ENCODE measurements around the gene CSKMT.
"Not testable (repeated sequence)": the region's sequence is repeated elsewhere in the genome, so short reads cannot be mapped to it uniquely, and the experiment has no call there.

CSKMT gene

GRCh38 chr11:62689421-62690183 is 24.5 kb downstream of the CSKMT start, which contains the start of gene LRRN4CL:
TSS of gene LRRN4CL (minus strand) at chr11:62689530. CDS start at chr11:62688508, 1,022 bp downstream.
- DNase-seq: peak; percentile 98

GRCh38 chr11:62693624-62694023 is 28.5 kb downstream of the CSKMT start:
- DNase-seq: not testable (repeated sequence)

- peak; percentile 77 for DNase-seq
Measured at GRCh38 chr11:62694455-62695167, 29.5 kb downstream of the CSKMT start.

GRCh38 chr11:62702246-62702645 is 37.1 kb downstream of the CSKMT start:
- DNase-seq: no peak

GRCh38 chr11:62703921-62704320 is 38.8 kb downstream of the CSKMT start:
- not testable (repeated sequence) for DNase-seq

GRCh38 chr11:62705413-62705812 is 40.3 kb downstream of the CSKMT start:
- no peak for DNase-seq

GRCh38 chr11:62705880-62706849 is 41.1 kb downstream of the CSKMT start:
- DNase-seq: peak; percentile 94

- DNase-seq: no peak
Measured at GRCh38 chr11:62706850-62707247, 41.7 kb downstream of the CSKMT start.

- DNase-seq: no peak
Measured at GRCh38 chr11:62707277-62707861, 42.3 kb downstream of the CSKMT start, which contains the start of the genes BSCL2 and GNG3. TSS of gene BSCL2 (minus strand) at chr11:62707424. CDS start at chr11:62707195, 229 bp downstream. TSS of gene GNG3 (plus strand) at chr11:62707676. CDS start at chr11:62708296, 620 bp downstream.

- DNase-seq: no peak
Measured at GRCh38 chr11:62708392-62708791, 43.3 kb downstream of the CSKMT start.

- DNase-seq: no peak
Measured at GRCh38 chr11:62708793-62709192, 43.7 kb downstream of the CSKMT start.

GRCh38 chr11:62709247-62710000 is 44.3 kb downstream of the CSKMT start:
- DNase-seq: peak; percentile 98

GRCh38 chr11:62710001-62710345 is 44.9 kb downstream of the CSKMT start:
- DNase-seq: peak; percentile 11

- no peak for DNase-seq
Measured at GRCh38 chr11:62712276-62712812, 47.2 kb downstream of the CSKMT start.

- no peak for DNase-seq
Measured at GRCh38 chr11:62712861-62713260, 47.7 kb downstream of the CSKMT start.

- DNase-seq: no peak
Measured at GRCh38 chr11:62713343-62713742, 48.2 kb downstream of the CSKMT start.

- no peak for DNase-seq
Measured at GRCh38 chr11:62715150-62716130, 50.3 kb downstream of the CSKMT start.

- no peak for DNase-seq
Measured at GRCh38 chr11:62716206-62716605, 51.1 kb downstream of the CSKMT start.

GRCh38 chr11:62716816-62717215 is 51.7 kb downstream of the CSKMT start:
- no peak for DNase-seq

Measured in fibroblast of upper back skin (primary cell).